HepG2 (cell line): Measurements from ENCODE around the gene PBX1.

Experiments
- FOXP1 ChIP-seq, 2 experiments: fragments of 450-650 bp in 1 of 2; IDR thresholded peaks; 2 replicates each; pipeline ENCODE4 v1.6.1; 2017 to 2018; ENCODE audit warnings: antibody characterized with exemption in 1 of 2
- HNRNPLL ChIP-seq: fragments of 200-400 bp; formaldehyde crosslinking; IDR thresholded peaks from 2 replicates; pipeline ENCODE4 v1.6.1; 2017; ENCODE audit warnings: mild to moderate bottlenecking, low read depth, low read length; ENCODE audit not compliant: poor library complexity, severe bottlenecking
- RFX5 ChIP-seq: IDR thresholded peaks from 2 replicates; pipeline ENCODE4 v1.6.1; 2011; ENCODE audit warnings: low read depth, low read length, improper control_type of control experiment
- TBP ChIP-seq: sonication (generic); formaldehyde crosslinking; IDR thresholded peaks from 2 replicates; pipeline ENCODE4 v1.5.0; 2020; ENCODE audit warnings: missing genetic modification reagents
- ZNF274 ChIP-seq: sonication (generic); formaldehyde crosslinking; IDR thresholded peaks from 2 replicates; pipeline ENCODE4 v1.5.1; 2020; ENCODE audit warnings: mild to moderate bottlenecking, missing genetic modification reagents
- TF ChIP-seq, protein P1 (sequence below): sonication (generic); formaldehyde crosslinking; IDR thresholded peaks from 2 replicates; pipeline ENCODE4 v1.5.0; 2020; ENCODE audit warnings: mild to moderate bottlenecking, missing genetic modification reagents, moderate library complexity
- TF ChIP-seq, protein P2 (sequence below): sonication (generic); formaldehyde crosslinking; IDR thresholded peaks from 2 replicates; pipeline ENCODE4 v1.4.0; 2020; ENCODE audit warnings: missing genetic modification reagents
- TF ChIP-seq, protein P3 (sequence below): sonication (generic); formaldehyde crosslinking; IDR thresholded peaks from 2 replicates; pipeline ENCODE4; 2020; ENCODE audit warnings: missing genetic modification reagents, mild to moderate bottlenecking, borderline replicate concordance

DNA sequence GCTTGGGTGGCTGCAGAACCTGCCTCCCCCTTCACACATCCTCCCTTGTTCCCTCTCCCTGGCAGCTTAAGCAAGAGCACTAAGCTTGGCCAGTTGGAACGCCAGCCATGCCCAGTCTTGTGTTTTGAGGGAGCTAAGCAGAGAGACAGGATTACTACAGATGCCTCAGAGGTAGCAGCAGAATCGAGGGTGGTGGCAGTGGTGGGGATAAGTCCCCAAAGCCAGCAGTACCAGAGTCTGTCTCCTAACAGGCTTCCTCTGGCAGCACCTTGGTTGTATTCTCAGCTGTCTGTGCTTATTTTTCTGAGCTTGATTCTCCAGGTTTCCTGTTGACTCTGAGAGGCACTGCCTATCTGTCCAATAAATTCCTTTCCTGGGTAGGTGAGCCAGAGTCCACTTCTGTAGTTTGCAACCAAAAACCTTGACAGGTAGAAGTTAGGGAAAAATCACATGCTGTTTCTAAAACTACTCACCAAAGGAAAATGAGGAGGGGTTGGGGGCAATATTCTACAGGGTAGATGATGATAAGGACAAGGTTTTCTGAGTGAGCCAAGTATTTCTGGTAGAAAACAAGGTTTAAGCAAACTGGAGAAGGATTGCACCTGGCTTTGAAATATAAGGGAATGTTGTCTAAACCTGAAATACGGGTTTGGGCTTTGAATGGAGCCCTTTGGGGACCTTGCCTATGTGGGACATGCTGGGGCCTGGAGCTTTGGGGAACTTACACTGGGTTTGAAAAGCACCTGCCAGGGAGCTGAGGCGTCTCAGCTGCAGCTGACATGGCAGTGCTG, 100.8 kb downstream of the PBX1 start:
- TF ChIP-seq, protein P1, sequence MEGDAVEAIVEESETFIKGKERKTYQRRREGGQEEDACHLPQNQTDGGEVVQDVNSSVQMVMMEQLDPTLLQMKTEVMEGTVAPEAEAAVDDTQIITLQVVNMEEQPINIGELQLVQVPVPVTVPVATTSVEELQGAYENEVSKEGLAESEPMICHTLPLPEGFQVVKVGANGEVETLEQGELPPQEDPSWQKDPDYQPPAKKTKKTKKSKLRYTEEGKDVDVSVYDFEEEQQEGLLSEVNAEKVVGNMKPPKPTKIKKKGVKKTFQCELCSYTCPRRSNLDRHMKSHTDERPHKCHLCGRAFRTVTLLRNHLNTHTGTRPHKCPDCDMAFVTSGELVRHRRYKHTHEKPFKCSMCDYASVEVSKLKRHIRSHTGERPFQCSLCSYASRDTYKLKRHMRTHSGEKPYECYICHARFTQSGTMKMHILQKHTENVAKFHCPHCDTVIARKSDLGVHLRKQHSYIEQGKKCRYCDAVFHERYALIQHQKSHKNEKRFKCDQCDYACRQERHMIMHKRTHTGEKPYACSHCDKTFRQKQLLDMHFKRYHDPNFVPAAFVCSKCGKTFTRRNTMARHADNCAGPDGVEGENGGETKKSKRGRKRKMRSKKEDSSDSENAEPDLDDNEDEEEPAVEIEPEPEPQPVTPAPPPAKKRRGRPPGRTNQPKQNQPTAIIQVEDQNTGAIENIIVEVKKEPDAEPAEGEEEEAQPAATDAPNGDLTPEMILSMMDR (CRISPR knock-in tag), result no peak
- TF ChIP-seq, protein P2, sequence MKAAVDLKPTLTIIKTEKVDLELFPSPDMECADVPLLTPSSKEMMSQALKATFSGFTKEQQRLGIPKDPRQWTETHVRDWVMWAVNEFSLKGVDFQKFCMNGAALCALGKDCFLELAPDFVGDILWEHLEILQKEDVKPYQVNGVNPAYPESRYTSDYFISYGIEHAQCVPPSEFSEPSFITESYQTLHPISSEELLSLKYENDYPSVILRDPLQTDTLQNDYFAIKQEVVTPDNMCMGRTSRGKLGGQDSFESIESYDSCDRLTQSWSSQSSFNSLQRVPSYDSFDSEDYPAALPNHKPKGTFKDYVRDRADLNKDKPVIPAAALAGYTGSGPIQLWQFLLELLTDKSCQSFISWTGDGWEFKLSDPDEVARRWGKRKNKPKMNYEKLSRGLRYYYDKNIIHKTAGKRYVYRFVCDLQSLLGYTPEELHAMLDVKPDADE (CRISPR knock-in tag), result no peak
- TF ChIP-seq ZNF274 (CRISPR knock-in tag), result no peak
- TF ChIP-seq, protein P3, sequence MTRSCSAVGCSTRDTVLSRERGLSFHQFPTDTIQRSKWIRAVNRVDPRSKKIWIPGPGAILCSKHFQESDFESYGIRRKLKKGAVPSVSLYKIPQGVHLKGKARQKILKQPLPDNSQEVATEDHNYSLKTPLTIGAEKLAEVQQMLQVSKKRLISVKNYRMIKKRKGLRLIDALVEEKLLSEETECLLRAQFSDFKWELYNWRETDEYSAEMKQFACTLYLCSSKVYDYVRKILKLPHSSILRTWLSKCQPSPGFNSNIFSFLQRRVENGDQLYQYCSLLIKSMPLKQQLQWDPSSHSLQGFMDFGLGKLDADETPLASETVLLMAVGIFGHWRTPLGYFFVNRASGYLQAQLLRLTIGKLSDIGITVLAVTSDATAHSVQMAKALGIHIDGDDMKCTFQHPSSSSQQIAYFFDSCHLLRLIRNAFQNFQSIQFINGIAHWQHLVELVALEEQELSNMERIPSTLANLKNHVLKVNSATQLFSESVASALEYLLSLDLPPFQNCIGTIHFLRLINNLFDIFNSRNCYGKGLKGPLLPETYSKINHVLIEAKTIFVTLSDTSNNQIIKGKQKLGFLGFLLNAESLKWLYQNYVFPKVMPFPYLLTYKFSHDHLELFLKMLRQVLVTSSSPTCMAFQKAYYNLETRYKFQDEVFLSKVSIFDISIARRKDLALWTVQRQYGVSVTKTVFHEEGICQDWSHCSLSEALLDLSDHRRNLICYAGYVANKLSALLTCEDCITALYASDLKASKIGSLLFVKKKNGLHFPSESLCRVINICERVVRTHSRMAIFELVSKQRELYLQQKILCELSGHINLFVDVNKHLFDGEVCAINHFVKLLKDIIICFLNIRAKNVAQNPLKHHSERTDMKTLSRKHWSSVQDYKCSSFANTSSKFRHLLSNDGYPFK (CRISPR knock-in tag), result no peak
- TF ChIP-seq FOXP1 (IDR thresholded peaks at IDR 0.05), result no peak
- TF ChIP-seq FOXP1 (CRISPR knock-in tag; IDR thresholded peaks at IDR 0.05), result no peak
- no peak for TF ChIP-seq TBP (CRISPR knock-in tag)
- no peak for TF ChIP-seq RFX5
- TF ChIP-seq HNRNPLL, result no peak
